Upper lobe of left lung (tissue), 4 donors: Measurements from ENCODE around the gene WAPL.

Source experiments
- CTCF ChIP-seq, 6 experiments: fragments of 450-650 bp in 4 of 6; fragments of 200-600 bp in 2 of 6; sonication (generic) in 2 of 6; IDR thresholded peaks; one replicate each; pipeline ENCODE4 v1.5.1; 2016 to 2019; ENCODE audit warnings: antibody characterized with exemption in 6 of 6
- EP300 ChIP-seq, 4 donors: sonication (generic); formaldehyde crosslinking; IDR thresholded peaks; one replicate each; pipeline ENCODE4 v1.5.1; 2017; ENCODE audit warnings: antibody characterized with exemption in 4 of 4, control low read depth in 2 of 4
- POLR2A ChIP-seq, 4 donors: fragments of 450-650 bp; IDR thresholded peaks; one replicate each; pipeline ENCODE4 v1.5.1; 2016 to 2017; ENCODE audit warnings: antibody characterized with exemption in 4 of 4, mild to moderate bottlenecking in 2 of 4
- POLR2AphosphoS5 ChIP-seq, 2 donors: sonication (generic); formaldehyde crosslinking; IDR thresholded peaks; one replicate each; pipeline ENCODE4 v1.5.1; 2017; ENCODE audit warnings: antibody characterized with exemption in 2 of 2

DNA sequence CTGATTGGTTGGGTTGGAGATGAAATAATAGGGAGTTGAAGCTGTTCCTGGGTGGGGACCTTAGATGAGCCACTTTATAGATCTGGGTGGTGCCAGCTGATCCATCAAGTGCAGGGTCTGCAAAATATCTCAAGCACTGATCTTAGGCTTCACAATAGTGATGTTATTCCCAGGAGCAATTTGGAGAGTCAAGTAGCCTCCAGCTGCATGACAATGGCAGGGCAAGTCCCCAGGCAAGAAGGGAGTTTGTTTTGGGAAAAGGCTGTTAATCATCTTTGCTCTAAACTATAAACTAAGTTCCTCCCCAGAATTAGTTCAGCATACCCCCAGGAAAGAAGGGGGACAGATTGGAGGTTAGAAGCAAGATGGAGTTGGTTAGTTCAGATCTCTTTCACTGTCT is 47.7 kb upstream of the WAPL start:
- no peak for TF ChIP-seq CTCF (IDR thresholded peaks at IDR 0.05)
- TF ChIP-seq EP300 (IDR thresholded peaks at IDR 0.05) = no peak
- TF ChIP-seq POLR2A (IDR thresholded peaks at IDR 0.05) = no peak
- TF ChIP-seq POLR2AphosphoS5 (IDR thresholded peaks at IDR 0.05) = no peak
